ENCODE data around the gene KNSTRN.

GRCh38 chr15:40338921-40339620 is 43.5 kb upstream of the KNSTRN start:
- no peak for TF ChIP-seq CTCF (IDR thresholded peaks at IDR 0.05 in 4 of 5, conservative IDR thresholded peaks at IDR 0.05 in 1 of 5)
- TF ChIP-seq POLR2A (IDR thresholded peaks at IDR 0.05), result no peak
